DMS53 (cell line): Measurements from ENCODE around the gene PHKA1.
"Not testable (repeated sequence)": the region's sequence is repeated elsewhere in the genome, so short reads cannot be mapped to it uniquely, and the experiment has no call there.

Experiments used
- DNase-seq: peaks from one replicate; lab custom pipeline; 2025; lab: John Stamatoyannopoulos, UW

The PHKA1 gene

GRCh38 chrX:72713599-72714477 is at the start of gene PHKA1:
Gene PHKA1, minus strand, starts transcription at chrX:72714306. Its CDS starts 426 bp downstream, at chrX:72713880.
- peak; percentile 84 for DNase-seq

GRCh38 chrX:72760454-72760853 is 46.3 kb upstream of the PHKA1 start:
- DNase-seq, result not testable (repeated sequence)

GRCh38 chrX:72748545-72748944 is 34.4 kb upstream of the PHKA1 start:
- not testable (repeated sequence) for DNase-seq

GRCh38 chrX:72745546-72745945 is 31.4 kb upstream of the PHKA1 start:
- not testable (repeated sequence) for DNase-seq

GRCh38 chrX:72735561-72735960 is 21.5 kb upstream of the PHKA1 start:
- DNase-seq, result no peak

- not testable (repeated sequence) for DNase-seq
These were observed 19.5 kb upstream of the PHKA1 start for GRCh38 chrX:72733636-72734035.

GRCh38 chrX:72727846-72728245 is 13.7 kb upstream of the PHKA1 start:
- no peak for DNase-seq

GRCh38 chrX:72716766-72717165 is 2.7 kb upstream of the PHKA1 start:
- peak; percentile 13 for DNase-seq

- DNase-seq, result peak; percentile 27
These were observed 1.4 kb upstream of the PHKA1 start for GRCh38 chrX:72715546-72715945.

GRCh38 chrX:72714478-72714916 is 391 bp upstream of the PHKA1 start:
- DNase-seq, result peak; percentile 85

- peak; percentile 16 for DNase-seq
These were observed 976 bp downstream of the PHKA1 start for GRCh38 chrX:72713130-72713529.

- DNase-seq, result no peak
These were observed 1.9 kb downstream of the PHKA1 start for GRCh38 chrX:72712094-72712755.

GRCh38 chrX:72705814-72706213 is 8.3 kb downstream of the PHKA1 start:
- no peak for DNase-seq

- no peak for DNase-seq
These were observed 9.0 kb downstream of the PHKA1 start for GRCh38 chrX:72705111-72705510.

- DNase-seq, result peak; percentile 26
These were observed 19.9 kb downstream of the PHKA1 start for GRCh38 chrX:72694170-72694569.

- DNase-seq, result no peak
These were observed 20.6 kb downstream of the PHKA1 start for GRCh38 chrX:72693477-72693876.

GRCh38 chrX:72687396-72687795 is 26.7 kb downstream of the PHKA1 start:
- peak; percentile 9 for DNase-seq

GRCh38 chrX:72685810-72686456 is 28.2 kb downstream of the PHKA1 start:
- peak; percentile 90 for DNase-seq

- DNase-seq, result no peak
These were observed 29.1 kb downstream of the PHKA1 start for GRCh38 chrX:72685018-72685417.

GRCh38 chrX:72683631-72684030 is 30.5 kb downstream of the PHKA1 start:
- DNase-seq, result no peak

GRCh38 chrX:72676465-72676864 is 37.6 kb downstream of the PHKA1 start:
- DNase-seq, result no peak

GRCh38 chrX:72673951-72674350 is 40.2 kb downstream of the PHKA1 start:
- DNase-seq, result not testable (repeated sequence)

GRCh38 chrX:72669508-72669907 is 44.6 kb downstream of the PHKA1 start:
- DNase-seq, result not testable (repeated sequence)
